HepG2 (cell line): ENCODE measurements around the gene CCDC7. TPM values are rescaled to one million over a fixed set of nuclear protein-coding genes. Genes with fewer than 3 reads are reported as not detected.
A peak's percentile ranks its signal among the peaks of the same experiment; 100 is the strongest.

Experiments used
- ATAC-seq: fragments of 200-7000 bp; cut with Tn5 transposase; 3 replicates; pipeline ENCODE4 v1.9.1; 2020; ENCODE audit warnings: mild to moderate bottlenecking, moderate library complexity
- BruUV-seq: library from RNA; stranded (reverse); fragments of 400-500 nt; replicated peaks from 2 replicates; lab custom pipeline; 2021; lab: Mats Ljungman, UMichigan
- CTCF ChIA-PET: fragments of 300-600 bp; formaldehyde crosslinking; extraction: SDS; loops from one replicate; lab custom pipeline; 2021; ENCODE audit warnings: low total read pairs, inconsistent platforms, low intra/inter-chr PET ratio; lab: Yijun Ruan, JAX
- POLR2A ChIA-PET: fragments of 350-600 bp; sonication (Branson Sonifier 250); formaldehyde crosslinking; loops from one replicate; lab custom pipeline; 2020; ENCODE audit warnings: antibody characterized with exemption, inconsistent platforms; lab: Yijun Ruan, JAX
- DNase-seq: peaks from one replicate; pipeline ENCODE4 v3.0.0-alpha.2; 2015; ENCODE audit warnings: low spot score
- FAIRE-seq: peaks from 3 replicates; lab custom pipeline; 2011; peaks lifted over from hg19 to GRCh38; lab: Jason Lieb, UNC
- H2AFZ ChIP-seq: one replicate; pipeline ENCODE4 v1.6.1; 2011; ENCODE audit warnings: low read length, inconsistent platforms
- H3K27ac ChIP-seq: fragments of 300-600 bp; 3 replicates; pipeline ENCODE4 v1.8.0; 2011; ENCODE audit warnings: mixed run types, mild to moderate bottlenecking, mixed read lengths, low read length, inconsistent platforms; ENCODE audit not compliant: insufficient read depth; ENCODE audit errors: extremely low read length
- H3K27me3 ChIP-seq, 2 experiments: fragments of 200-600 bp in 1 of 2; 2 replicates in 1 of 2; 3 replicates in 1 of 2; pipeline versions ENCODE4 v1.6.0 to v1.8.0; 2011; ENCODE audit warnings: low read length in 2 of 2, mild to moderate bottlenecking in 2 of 2, moderate library complexity in 2 of 2, inconsistent platforms in 1 of 2; ENCODE audit not compliant: insufficient read depth in 2 of 2, control insufficient read depth in 1 of 2
- H3K36me3 ChIP-seq, 2 experiments: fragments of 200-600 bp in 1 of 2; replicated peaks in 1 of 2; 2 replicates in 1 of 2; 3 replicates in 1 of 2; pipeline versions ENCODE4 v1.5.1 to v1.8.0; 2011; ENCODE audit warnings: low read length in 2 of 2, inconsistent platforms in 1 of 2; ENCODE audit not compliant: insufficient read depth in 2 of 2, control insufficient read depth in 1 of 2
- H3K4me1 ChIP-seq: 2 replicates; pipeline ENCODE4 v1.5.1; 2012; ENCODE audit warnings: low read length, inconsistent platforms; ENCODE audit not compliant: insufficient read depth
- H3K4me2 ChIP-seq: 2 replicates; pipeline ENCODE4 v1.6.0; 2011; ENCODE audit warnings: low read depth, low read length, inconsistent platforms
- H3K4me3 ChIP-seq, 3 experiments: fragments of 200-600 bp in 1 of 3; sonication (generic), shearing (Covaris generic) in 1 of 3; replicated peaks in 1 of 3; 2 replicates each; pipeline ENCODE4 v1.5.1; 2011 to 2016; ENCODE audit warnings: low read length in 3 of 3, inconsistent platforms in 2 of 3, low read depth in 2 of 3, mild to moderate bottlenecking in 2 of 3, control low read depth in 1 of 3, mixed read lengths in 1 of 3; ENCODE audit not compliant: insufficient read depth in 1 of 3
- H3K79me2 ChIP-seq: one replicate; pipeline ENCODE4 v1.6.1; 2011; ENCODE audit warnings: low read length, inconsistent platforms; ENCODE audit not compliant: insufficient read depth
- H3K9ac ChIP-seq: 2 replicates; pipeline ENCODE4 v1.6.0; 2011; ENCODE audit warnings: mild to moderate bottlenecking, low read depth, low read length, inconsistent platforms; ENCODE audit not compliant: insufficient read depth
- H3K9me3 ChIP-seq: 2 replicates; pipeline ENCODE4 v1.5.1; 2012; ENCODE audit warnings: mild to moderate bottlenecking, low read length
- H4K20me1 ChIP-seq: 2 replicates; pipeline ENCODE4 v1.6.0; 2011; ENCODE audit warnings: inconsistent platforms, mild to moderate bottlenecking, low read length, moderate library complexity; ENCODE audit not compliant: insufficient read depth
- ATF7 ChIP-seq, 2 experiments: fragments of 450-650 bp in 1 of 2; sonication (generic) in 1 of 2; formaldehyde crosslinking in 1 of 2; IDR thresholded peaks; 2 replicates each; pipeline versions ENCODE4 v1.4.0 to v1.6.1; 2016 to 2020; ENCODE audit warnings: antibody characterized with exemption in 1 of 2, mild to moderate bottlenecking in 1 of 2, missing genetic modification reagents in 1 of 2
- FOSL1 ChIP-seq: sonication (generic); formaldehyde crosslinking; IDR thresholded peaks from 2 replicates; pipeline ENCODE4 v1.9.0; 2021; ENCODE audit warnings: missing genetic modification reagents, borderline replicate concordance
- KDM2A ChIP-seq: sonication (generic); formaldehyde crosslinking; IDR thresholded peaks from 2 replicates; pipeline ENCODE4 v1.4.0; 2020; ENCODE audit warnings: low read depth, missing genetic modification reagents, borderline replicate concordance
- MBD4 ChIP-seq: IDR thresholded peaks from 2 replicates; pipeline ENCODE4 v1.6.1; 2012; ENCODE audit warnings: low read length, inconsistent platforms, borderline replicate concordance
- MXD4 ChIP-seq: IDR thresholded peaks from 2 replicates; pipeline ENCODE4 v1.6.1; 2016; ENCODE audit warnings: mild to moderate bottlenecking, missing biosample characterization, missing genetic modification reagents
- SETDB1 ChIP-seq: sonication (generic); formaldehyde crosslinking; IDR thresholded peaks from 2 replicates; pipeline ENCODE4 v1.5.1; 2020; ENCODE audit warnings: missing genetic modification reagents, mild to moderate bottlenecking, borderline replicate concordance
- SNRNP70 ChIP-seq: fragments of 200-400 bp; formaldehyde crosslinking; IDR thresholded peaks from 2 replicates; pipeline ENCODE4 v1.6.1; 2017; ENCODE audit warnings: mild to moderate bottlenecking, low read depth, low read length, moderate library complexity
- TBX3 ChIP-seq: fragments of 450-650 bp; IDR thresholded peaks from 2 replicates; pipeline ENCODE4 v1.6.1; 2017; ENCODE audit warnings: antibody characterized with exemption, mild to moderate bottlenecking, inconsistent platforms, borderline replicate concordance
- TP53 ChIP-seq: sonication (generic); formaldehyde crosslinking; conservative IDR thresholded peaks from 2 replicates; pipeline ENCODE4 v1.4.0; 2020; ENCODE audit warnings: missing genetic modification reagents
- ZFYVE20 ChIP-seq: sonication (generic); formaldehyde crosslinking; IDR thresholded peaks from 2 replicates; pipeline ENCODE4 v1.8.0; 2023; ENCODE audit warnings: low read depth, mild to moderate bottlenecking, moderate library complexity, missing genetic modification reagents, borderline replicate concordance
- ZKSCAN5 ChIP-seq: sonication (generic); formaldehyde crosslinking; IDR thresholded peaks from 2 replicates; pipeline ENCODE4 v1.5.1; 2020; ENCODE audit warnings: mild to moderate bottlenecking, missing genetic modification reagents
- ZNF205 ChIP-seq: IDR thresholded peaks from 2 replicates; pipeline ENCODE4 v1.6.1; 2018; ENCODE audit warnings: missing biosample characterization, missing genetic modification reagents
- ZNF530 ChIP-seq: sonication (generic); formaldehyde crosslinking; IDR thresholded peaks from 2 replicates; pipeline ENCODE4 v1.5.0; 2020; ENCODE audit warnings: low read depth, mild to moderate bottlenecking, missing genetic modification reagents
- ZNF766 ChIP-seq: sonication (generic); formaldehyde crosslinking; IDR thresholded peaks from 2 replicates; pipeline ENCODE4 v1.5.0; 2020; ENCODE audit warnings: missing genetic modification reagents, borderline replicate concordance
- ZNF839 ChIP-seq: sonication (generic); formaldehyde crosslinking; IDR thresholded peaks from 2 replicates; pipeline ENCODE4 v1.4.0; 2020; ENCODE audit warnings: missing genetic modification reagents, mild to moderate bottlenecking, borderline replicate concordance
- WGBS: methylation state at CpG from one replicate; pipeline ENCODE4 v1.1.6; 2017; ENCODE audit warnings: low lambda C conversion rate; 5-methylcytosine and 5-hydroxymethylcytosine counted together
- in situ Hi-C: cut with HindIII; loops from 2 replicates; pipeline ENCODE4 v1.10.0; 2017; ENCODE audit warnings: low pct_unique_long_range_greater_than_20kb; ENCODE audit not compliant: extremely low pct_ligation_motif_present
- intact Hi-C: fragments of 100-400 bp; cut with micrococcal nuclease; formaldehyde crosslinking; loops from one replicate; pipeline ENCODE4 v1.10.0; 2022; ENCODE audit not compliant: unreplicated experiment
- polyA plus RNA-seq, 8 experiments: library from polyadenylated mRNA; depleted of rRNA in 3 of 8; stranded (reverse) in 7 of 8; unstranded in 1 of 8; fragments of >200 nt; fragmentation: Illumina TruSeq in 4 of 8; extraction: Trizol in 4 of 8; gene quantifications; 2 replicates each; pipeline versions ENCODE4 v1.2.1 to v1.2.3, GENCODE V29; 2011 to 2016; ENCODE audit warnings: low read depth in 4 of 8, missing spikeins in 1 of 8, mixed read lengths in 1 of 8; ENCODE audit not compliant: insufficient read depth in 1 of 8
- total RNA-seq, 5 experiments: library from RNA; depleted of rRNA; stranded (reverse); fragments of >200 nt; fragmentation: Illumina TruSeq; extraction: Trizol; gene quantifications; 2 replicates each; pipeline ENCODE4 v1.2.3, GENCODE V29; 2016; ENCODE audit warnings: low read depth in 1 of 5
- TF ChIP-seq, protein P1 (sequence below): sonication (generic); formaldehyde crosslinking; IDR thresholded peaks from 2 replicates; pipeline ENCODE4 v1.4.0; 2020; ENCODE audit warnings: missing genetic modification reagents, borderline replicate concordance
- TF ChIP-seq, protein P2 (sequence below), 2 experiments: IDR thresholded peaks; 2 replicates each; pipeline ENCODE4 v1.6.1; 2011 to 2012; ENCODE audit warnings: low read length in 2 of 2, borderline replicate concordance in 1 of 2, low read depth in 1 of 2, mild to moderate bottlenecking in 1 of 2, moderate library complexity in 1 of 2
- TF ChIP-seq, protein P3 (sequence below): sonication (generic); formaldehyde crosslinking; IDR thresholded peaks from 2 replicates; pipeline ENCODE4 v1.4.0; 2020; ENCODE audit warnings: missing genetic modification reagents

Gene CCDC7
- total and polyA plus RNA-seq, 2 of the 13 experiments (the other 11 are each of a cell fraction or from before 2014, with no cell fraction given) = 0.40 to 1.8 TPM

DNA sequence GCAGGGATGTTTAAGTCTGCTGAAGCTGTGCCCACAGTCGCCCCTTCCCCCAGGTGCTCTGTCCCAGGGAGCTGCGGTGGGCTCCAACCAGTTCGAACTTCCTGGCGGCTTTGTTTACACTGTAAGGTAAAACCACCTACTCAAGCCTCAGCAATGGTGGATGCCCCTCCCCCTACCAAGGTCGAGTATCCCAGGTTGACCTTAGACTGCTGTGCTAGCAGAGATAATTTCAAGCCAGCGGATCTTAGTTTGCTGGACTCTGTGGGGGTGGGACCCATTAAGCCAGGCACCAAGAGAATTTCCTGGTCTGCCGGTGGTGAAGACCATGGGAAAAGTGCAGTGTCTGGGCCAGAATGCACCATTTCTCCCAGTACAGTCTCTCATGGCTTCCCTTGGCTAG lies 56.0 kb downstream of the CCDC7 start:
- no peak overlapping the region for H3K9ac ChIP-seq
- in situ Hi-C loops = no loop called here
- ATAC-seq (peak; percentile 72), DNase-seq (peak; percentile 31), FAIRE-seq (no peak)
- no peaks in the 10 kb centered on the region for H4K20me1 ChIP-seq
- WGBS = 10% methylated on average over 6 of the region's 7 CpGs
- intact Hi-C loops = no loop called here
- H3K27me3 ChIP-seq = no peaks in the 10 kb centered on the region
- H3K79me2 ChIP-seq = no peaks in the 10 kb centered on the region
- no peak overlapping the region for H3K27ac ChIP-seq
- peaks cover 10% of the 10 kb centered on the region; the same call in 1 of the 2 replicates for H3K4me1 ChIP-seq
- H2AFZ ChIP-seq = no peak overlapping the region
- no peaks in the 10 kb centered on the region for H3K9me3 ChIP-seq
- no TSS peak for BruUV-seq
- H3K4me3 ChIP-seq = no peak overlapping the region
- H3K4me2 ChIP-seq = peak overlapping the region; percentile 19; the same call in 1 of the 2 replicates
- ChIA-PET CTCF (no interaction called here), POLR2A (no interaction called here)
- no peaks in the 10 kb centered on the region for H3K36me3 ChIP-seq
- TF ChIP-seq ZKSCAN5 (CRISPR knock-in tag) (no peak), MBD4 (no peak), ZNF766 (no peak), ZNF530 (no peak), SNRNP70 (no peak), TP53 (no peak), SETDB1 (CRISPR knock-in tag) (no peak), ZNF205 (CRISPR knock-in tag) (no peak), TBX3 (no peak), MXD4 (CRISPR knock-in tag) (no peak), ATF7 (IDR thresholded peaks at IDR 0.05) (no peak), ATF7 (CRISPR knock-in tag; IDR thresholded peaks at IDR 0.05) (no peak), KDM2A (no peak), FOSL1 (no peak), ZFYVE20 (CRISPR knock-in tag) (no peak), ZNF839 (CRISPR knock-in tag) (no peak)
- TF ChIP-seq, protein P1, sequence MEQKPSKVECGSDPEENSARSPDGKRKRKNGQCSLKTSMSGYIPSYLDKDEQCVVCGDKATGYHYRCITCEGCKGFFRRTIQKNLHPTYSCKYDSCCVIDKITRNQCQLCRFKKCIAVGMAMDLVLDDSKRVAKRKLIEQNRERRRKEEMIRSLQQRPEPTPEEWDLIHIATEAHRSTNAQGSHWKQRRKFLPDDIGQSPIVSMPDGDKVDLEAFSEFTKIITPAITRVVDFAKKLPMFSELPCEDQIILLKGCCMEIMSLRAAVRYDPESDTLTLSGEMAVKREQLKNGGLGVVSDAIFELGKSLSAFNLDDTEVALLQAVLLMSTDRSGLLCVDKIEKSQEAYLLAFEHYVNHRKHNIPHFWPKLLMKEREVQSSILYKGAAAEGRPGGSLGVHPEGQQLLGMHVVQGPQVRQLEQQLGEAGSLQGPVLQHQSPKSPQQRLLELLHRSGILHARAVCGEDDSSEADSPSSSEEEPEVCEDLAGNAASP = peak; percentile 91; the same call in 1 of the 2 replicates
- TF ChIP-seq, protein P2, sequence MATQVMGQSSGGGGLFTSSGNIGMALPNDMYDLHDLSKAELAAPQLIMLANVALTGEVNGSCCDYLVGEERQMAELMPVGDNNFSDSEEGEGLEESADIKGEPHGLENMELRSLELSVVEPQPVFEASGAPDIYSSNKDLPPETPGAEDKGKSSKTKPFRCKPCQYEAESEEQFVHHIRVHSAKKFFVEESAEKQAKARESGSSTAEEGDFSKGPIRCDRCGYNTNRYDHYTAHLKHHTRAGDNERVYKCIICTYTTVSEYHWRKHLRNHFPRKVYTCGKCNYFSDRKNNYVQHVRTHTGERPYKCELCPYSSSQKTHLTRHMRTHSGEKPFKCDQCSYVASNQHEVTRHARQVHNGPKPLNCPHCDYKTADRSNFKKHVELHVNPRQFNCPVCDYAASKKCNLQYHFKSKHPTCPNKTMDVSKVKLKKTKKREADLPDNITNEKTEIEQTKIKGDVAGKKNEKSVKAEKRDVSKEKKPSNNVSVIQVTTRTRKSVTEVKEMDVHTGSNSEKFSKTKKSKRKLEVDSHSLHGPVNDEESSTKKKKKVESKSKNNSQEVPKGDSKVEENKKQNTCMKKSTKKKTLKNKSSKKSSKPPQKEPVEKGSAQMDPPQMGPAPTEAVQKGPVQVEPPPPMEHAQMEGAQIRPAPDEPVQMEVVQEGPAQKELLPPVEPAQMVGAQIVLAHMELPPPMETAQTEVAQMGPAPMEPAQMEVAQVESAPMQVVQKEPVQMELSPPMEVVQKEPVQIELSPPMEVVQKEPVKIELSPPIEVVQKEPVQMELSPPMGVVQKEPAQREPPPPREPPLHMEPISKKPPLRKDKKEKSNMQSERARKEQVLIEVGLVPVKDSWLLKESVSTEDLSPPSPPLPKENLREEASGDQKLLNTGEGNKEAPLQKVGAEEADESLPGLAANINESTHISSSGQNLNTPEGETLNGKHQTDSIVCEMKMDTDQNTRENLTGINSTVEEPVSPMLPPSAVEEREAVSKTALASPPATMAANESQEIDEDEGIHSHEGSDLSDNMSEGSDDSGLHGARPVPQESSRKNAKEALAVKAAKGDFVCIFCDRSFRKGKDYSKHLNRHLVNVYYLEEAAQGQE (IDR thresholded peaks at IDR 0.05; ENCODE audit: borderline replicate concordance in 1 of 2, low read depth in 1 of 2, low read length in 2 of 2) = no peak
- TF ChIP-seq, protein P3, sequence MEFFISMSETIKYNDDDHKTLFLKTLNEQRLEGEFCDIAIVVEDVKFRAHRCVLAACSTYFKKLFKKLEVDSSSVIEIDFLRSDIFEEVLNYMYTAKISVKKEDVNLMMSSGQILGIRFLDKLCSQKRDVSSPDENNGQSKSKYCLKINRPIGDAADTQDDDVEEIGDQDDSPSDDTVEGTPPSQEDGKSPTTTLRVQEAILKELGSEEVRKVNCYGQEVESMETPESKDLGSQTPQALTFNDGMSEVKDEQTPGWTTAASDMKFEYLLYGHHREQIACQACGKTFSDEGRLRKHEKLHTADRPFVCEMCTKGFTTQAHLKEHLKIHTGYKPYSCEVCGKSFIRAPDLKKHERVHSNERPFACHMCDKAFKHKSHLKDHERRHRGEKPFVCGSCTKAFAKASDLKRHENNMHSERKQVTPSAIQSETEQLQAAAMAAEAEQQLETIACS = no peak
